H1 (cell line): Measurements from ENCODE around the gene PPY. TPM values are rescaled to one million over a fixed set of nuclear protein-coding genes. Genes with fewer than 3 reads are reported as not detected.

Experiments
- ASH2L ChIP-seq: fragments of 200-600, 300-600 bp; sonication (generic); IDR thresholded peaks from one replicate; pipeline ENCODE4 v1.7.1; 2017; ENCODE audit warnings: low read length
- BACH1 ChIP-seq: IDR thresholded peaks from 2 replicates; pipeline ENCODE4 v1.6.1; 2012; ENCODE audit warnings: low read length, improper control_type of control experiment
- CHD2 ChIP-seq: IDR thresholded peaks from 2 replicates; pipeline ENCODE4 v1.6.1; 2012; ENCODE audit warnings: low read length, improper control_type of control experiment
- CTCF ChIP-seq, 3 experiments: IDR thresholded peaks; 1 replicate in 2 of 3; 2 replicates in 1 of 3; pipeline versions ENCODE4 v1.5.1 to v1.6.1; 2011; ENCODE audit warnings: low read length in 3 of 3, mild to moderate bottlenecking in 3 of 3, inconsistent platforms in 2 of 3, low read depth in 1 of 3, moderate library complexity in 1 of 3; ENCODE audit not compliant: insufficient read depth in 1 of 3; ENCODE audit errors: control extremely low read depth in 1 of 3
- E2F6 ChIP-seq: IDR thresholded peaks from 2 replicates; pipeline ENCODE4 v1.6.1; 2012; ENCODE audit warnings: inconsistent platforms
- GABPA ChIP-seq: IDR thresholded peaks from 2 replicates; pipeline ENCODE4 v1.6.1; 2011; ENCODE audit warnings: mild to moderate bottlenecking, low read length, moderate library complexity, borderline replicate concordance; ENCODE audit not compliant: insufficient read depth
- HDAC2 ChIP-seq, 2 experiments: fragments of 300-600 bp in 1 of 2; sonication (generic) in 1 of 2; IDR thresholded peaks; 2 replicates each; pipeline ENCODE4 v1.6.1; 2011 to 2012; ENCODE audit warnings: low read depth in 2 of 2, low read length in 2 of 2, mild to moderate bottlenecking in 2 of 2, moderate library complexity in 2 of 2, borderline replicate concordance in 1 of 2, inconsistent platforms in 1 of 2
- HDAC6 ChIP-seq: IDR thresholded peaks from one replicate; pipeline ENCODE4 v1.7.1; 2012; ENCODE audit warnings: low read depth, mild to moderate bottlenecking, inconsistent platforms, low read length, moderate library complexity
- JUN ChIP-seq: IDR thresholded peaks from 2 replicates; pipeline ENCODE4 v1.6.1; 2011; ENCODE audit warnings: low read depth, mild to moderate bottlenecking, improper control_type of control experiment, low read length
- RXRA ChIP-seq: IDR thresholded peaks from 2 replicates; pipeline ENCODE4 v1.6.1; 2011; ENCODE audit warnings: low read depth, mild to moderate bottlenecking, low read length, moderate library complexity; ENCODE audit not compliant: insufficient read depth
- SIRT6 ChIP-seq: IDR thresholded peaks from one replicate; pipeline ENCODE4 v1.7.1; 2012; ENCODE audit warnings: low read length, inconsistent platforms
- SP1 ChIP-seq: IDR thresholded peaks from 2 replicates; pipeline ENCODE4 v1.6.1; 2011; ENCODE audit warnings: low read depth, low read length
- SP2 ChIP-seq: IDR thresholded peaks from 2 replicates; pipeline ENCODE4 v1.6.1; 2012; ENCODE audit warnings: mild to moderate bottlenecking, low read length, inconsistent platforms
- SUZ12 ChIP-seq: fragments of 200-600 bp; sonication (generic); IDR thresholded peaks from 2 replicates; pipeline ENCODE4 v1.6.1; 2012; ENCODE audit warnings: mild to moderate bottlenecking, inconsistent platforms, low read length, moderate library complexity, mixed read lengths
- TEAD4 ChIP-seq: IDR thresholded peaks from 2 replicates; pipeline ENCODE4 v1.6.1; 2012; ENCODE audit warnings: low read depth, low read length, inconsistent platforms, mixed read lengths
- polyA plus RNA-seq, 7 experiments: library from polyadenylated mRNA; depleted of rRNA in 3 of 7; stranded (reverse) in 5 of 7; unstranded in 2 of 7; fragments of >200 nt in 5 of 7; fragments of 200-250 nt in 2 of 7; gene quantifications; 1 replicate in 5 of 7; 2 replicates in 1 of 7; 4 replicates in 1 of 7; pipeline versions ENCODE4 v1.2.1 to v1.2.3, GENCODE V29; 2011 to 2013; ENCODE audit warnings: missing spikeins in 2 of 7, mixed read lengths in 2 of 7
- total RNA-seq: library from RNA; stranded (reverse); fragmentation: NEBNext Ultra II Directional; extraction: Animal tissue kit (Norgen Biotek cat#: 25700); gene quantifications from 2 replicates; pipeline ENCODE4 v1.2.1, GENCODE V29; 2021

Gene PPY
- total and polyA plus RNA-seq, 2 of the 8 experiments (the other 6 are each of a cell fraction or from before 2014, with no cell fraction given), result 0.26 TPM; not detected in 1

- TF ChIP-seq CTCF (IDR thresholded peaks at IDR 0.05; ENCODE audit: control extremely low read depth in 1 of 3, insufficient read depth in 1 of 3, low read depth in 1 of 3, low read length in 3 of 3) (no peak), ASH2L (no peak), TEAD4 (no peak), SP2 (peak; percentile 49; the same call in 1 of the 2 replicates), SUZ12 (no peak), HDAC6 (no peak), HDAC2 (IDR thresholded peaks at IDR 0.05; ENCODE audit: borderline replicate concordance in 1 of 2, low read depth in 2 of 2, low read length in 2 of 2) (0 out of 4 replicates have a peak, but pooled peaks of 1 of the 2 experiments have one; percentile 41), GABPA (no peak), E2F6 (peak; percentile 97), JUN (no peak), SIRT6 (no peak), RXRA (no peak), BACH1 (0 out of 2 replicates have a peak, but pooled peaks have one; percentile 14), SP1 (peak; percentile 94), CHD2 (peak; percentile 79)
Observed at GRCh38 chr17:43900183-43900857, 42.0 kb downstream of the PPY start (continued).
